ENCODE data around the gene CNTNAP5.

The CNTNAP5 gene

DNA sequence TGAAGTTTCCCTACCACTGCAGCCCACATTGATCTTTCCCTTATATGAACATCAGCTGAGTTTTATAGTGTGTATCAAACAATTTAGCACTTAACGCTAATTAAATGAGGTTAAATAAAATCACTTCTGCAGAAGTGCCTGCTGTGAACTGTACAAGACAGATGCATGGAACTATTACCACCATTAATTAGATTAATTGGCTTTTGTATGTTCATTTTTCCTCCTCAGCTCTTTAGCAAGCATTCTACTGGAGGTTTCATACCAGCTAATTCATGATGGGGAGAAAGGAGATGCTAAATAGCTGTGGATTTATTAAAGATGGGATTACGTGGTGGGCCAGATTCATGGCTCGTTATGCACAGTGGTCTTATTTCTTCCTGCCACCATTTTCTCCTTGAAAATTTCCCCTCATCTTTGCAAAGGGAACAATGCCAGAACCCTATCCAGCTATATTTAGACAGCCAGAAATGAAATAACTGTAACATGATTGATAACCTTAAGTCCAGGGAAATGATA lies 96.7 kb downstream of the CNTNAP5 start:
- CTCF ChIA-PET: no interaction called here
- TF ChIP-seq CTCF (IDR thresholded peaks at IDR 0.05; ENCODE audit: insufficient read depth, low read length, missing control alignments): no peak
- no peak overlapping the region for H3K4me3 ChIP-seq (ENCODE audit: low read depth, low read length)
- POLR2A ChIA-PET: no interaction called here
- no peak for DNase-seq (ENCODE audit: low read depth, low spot score)

- DNase-seq (ENCODE audit: low read depth, low spot score): no peak
Observed at GRCh38 chr2:124122340-124122739, 97.3 kb downstream of the CNTNAP5 start.

GRCh38 chr2:124131276-124131675 lies 106.2 kb downstream of the CNTNAP5 start:
- DNase-seq (ENCODE audit: low read depth, low spot score): no peak
- ChIA-PET CTCF (no interaction called here), POLR2A (no interaction called here)
- no peak for TF ChIP-seq CTCF (IDR thresholded peaks at IDR 0.05; ENCODE audit: insufficient read depth, low read length, missing control alignments)
- H3K4me3 ChIP-seq (ENCODE audit: low read depth, low read length): no peak overlapping the region

More at GRCh38 chr2:124122340-124122739, 97.3 kb downstream of the CNTNAP5 start:
- H3K4me3 ChIP-seq (ENCODE audit: low read depth, low read length): no peak overlapping the region
- ChIA-PET CTCF (no interaction called here), POLR2A (no interaction called here)
- no peak for TF ChIP-seq CTCF (IDR thresholded peaks at IDR 0.05; ENCODE audit: insufficient read depth, low read length, missing control alignments)

DNA sequence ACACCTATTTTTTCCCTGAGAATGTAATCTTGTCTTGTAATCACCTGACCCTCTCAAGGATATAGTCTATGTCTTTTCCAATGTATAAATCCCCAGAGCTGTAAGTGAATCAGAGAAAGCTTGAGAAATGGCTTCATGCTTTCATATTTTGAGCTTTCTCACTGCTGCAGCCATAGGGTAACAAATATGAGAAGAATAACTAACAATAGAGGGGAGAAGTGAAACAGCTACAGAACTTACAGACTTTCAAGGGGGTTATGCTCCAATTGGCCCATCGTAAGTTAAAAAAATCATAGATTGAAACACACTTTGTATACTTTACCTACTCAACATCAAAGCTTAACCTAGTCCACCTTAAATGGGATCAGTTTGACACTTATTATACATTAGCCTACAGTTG lies 111.0 kb downstream of the CNTNAP5 start:
- TF ChIP-seq CTCF (IDR thresholded peaks at IDR 0.05; ENCODE audit: insufficient read depth, low read length, missing control alignments): no peak
- H3K4me3 ChIP-seq (ENCODE audit: low read depth, low read length): no peak overlapping the region
- no peak for DNase-seq (ENCODE audit: low read depth, low spot score)
- POLR2A ChIA-PET: no interaction called here
- CTCF ChIA-PET: no interaction called here

DNA sequence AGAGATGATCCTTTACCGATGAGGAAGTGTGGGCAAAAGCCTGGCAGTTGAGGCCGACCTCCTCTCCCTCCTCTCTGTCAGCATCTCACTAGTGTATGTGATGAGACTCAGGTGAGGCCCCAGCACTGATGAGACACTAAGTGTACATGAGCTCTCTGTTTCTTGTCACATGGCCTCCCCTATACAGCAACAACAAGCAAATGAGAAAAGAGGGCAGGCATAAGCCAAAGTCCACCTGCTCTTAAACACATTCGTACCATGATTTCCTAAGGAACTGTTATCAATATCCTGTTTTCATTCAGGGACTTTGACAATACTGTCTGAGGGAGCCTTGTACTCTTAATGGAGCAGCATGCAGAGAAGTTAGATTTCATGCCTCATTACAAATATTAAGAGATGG lies 113.0 kb downstream of the CNTNAP5 start:
- no peak for DNase-seq (ENCODE audit: low read depth, low spot score)
- POLR2A ChIA-PET: no interaction called here
- no peak for TF ChIP-seq CTCF (IDR thresholded peaks at IDR 0.05; ENCODE audit: insufficient read depth, low read length, missing control alignments)
- no peak overlapping the region for H3K4me3 ChIP-seq (ENCODE audit: low read depth, low read length)
- CTCF ChIA-PET: no interaction called here

DNA sequence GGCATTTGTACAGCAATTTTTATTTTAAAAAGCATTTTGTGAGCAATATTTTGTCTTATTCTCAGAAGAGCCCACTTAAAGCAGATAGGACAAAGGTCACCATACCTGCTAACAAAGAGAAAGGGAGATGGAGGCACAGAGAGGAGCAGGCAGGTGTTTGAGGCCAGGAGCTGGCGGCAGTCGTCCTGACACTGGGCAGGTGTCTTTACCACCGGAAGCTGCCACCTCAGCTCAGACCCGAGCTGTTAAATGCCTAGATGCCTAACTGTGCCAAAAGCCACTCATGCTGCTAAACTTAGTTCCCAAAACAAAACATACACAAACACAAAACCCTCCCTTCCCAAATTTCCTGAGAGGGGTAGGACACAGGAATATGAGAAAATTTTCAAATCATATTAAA lies 120.9 kb downstream of the CNTNAP5 start:
- no peak for TF ChIP-seq CTCF (IDR thresholded peaks at IDR 0.05; ENCODE audit: insufficient read depth, low read length, missing control alignments)
- no peak for DNase-seq (ENCODE audit: low read depth, low spot score)
- POLR2A ChIA-PET: no interaction called here
- no peak overlapping the region for H3K4me3 ChIP-seq (ENCODE audit: low read depth, low read length)
- CTCF ChIA-PET: no interaction called here
